Heart left ventricle (tissue), 16 donors: ENCODE results near the gene RAB1B. TPM values are rescaled to one million over a fixed set of nuclear protein-coding genes. Genes with fewer than 3 reads are reported as not detected.

Experiments used
- ATAC-seq, 4 donors: fragments of 200-7000 bp; cut with Tn5 transposase; one replicate each; pipeline ENCODE4 v1.9.1; 2020 to 2022; ENCODE audit warnings: moderate library complexity in 4 of 4, mild to moderate bottlenecking in 3 of 4, moderate number of reproducible peaks in 1 of 4
- DNase-seq, 5 donors: peaks; one replicate each; pipeline ENCODE4 v3.0.0-alpha.2; 2020
- H3K27ac ChIP-seq, 12 donors: fragments of 200-600 bp; sonication (generic) in 4 of 12; one replicate each; pipeline versions ENCODE4 v1.5.0 to v1.8.0; 2016 to 2022; ENCODE audit warnings: mild to moderate bottlenecking in 2 of 12
- H3K27me3 ChIP-seq, 9 donors: fragments of 200-600 bp; sonication (generic) in 2 of 9; one replicate each; pipeline versions ENCODE4 v1.5.1 to v1.8.0; 2016 to 2022; ENCODE audit warnings: mild to moderate bottlenecking in 3 of 9
- H3K36me3 ChIP-seq, 9 donors: fragments of 200-600 bp; sonication (generic) in 2 of 9; one replicate each; pipeline versions ENCODE4 v1.5.0 to v1.8.0; 2018 to 2022; ENCODE audit warnings: mild to moderate bottlenecking in 2 of 9
- H3K4me1 ChIP-seq, 12 donors: fragments of 200-600 bp; sonication (generic) in 4 of 12; one replicate each; pipeline versions ENCODE4 v1.5.0 to v1.8.0; 2016 to 2022; ENCODE audit warnings: mild to moderate bottlenecking in 3 of 12
- H3K4me3 ChIP-seq, 12 donors: fragments of 200-600 bp; sonication (generic) in 4 of 12; one replicate each; pipeline versions ENCODE4 v1.5.0 to v1.8.0; 2017 to 2022; ENCODE audit warnings: mild to moderate bottlenecking in 9 of 12, moderate library complexity in 4 of 12
- H3K9me3 ChIP-seq, 12 donors: fragments of 200-600 bp; sonication (generic) in 4 of 12; one replicate each; pipeline versions ENCODE4 v1.5.0 to v1.8.0; 2016 to 2022; ENCODE audit warnings: mild to moderate bottlenecking in 1 of 12
- CTCF ChIP-seq, 12 donors: fragments of 200-600 bp; sonication (generic) in 4 of 12; IDR thresholded peaks; one replicate each; pipeline versions ENCODE4 v1.5.0 to v1.8.0; 2018 to 2022; ENCODE audit warnings: antibody characterized with exemption in 12 of 12, mild to moderate bottlenecking in 5 of 12
- POLR2A ChIP-seq, 2 donors: fragments of 450-650 bp; IDR thresholded peaks; one replicate each; pipeline ENCODE4 v1.6.1; 2017; ENCODE audit warnings: antibody characterized with exemption in 2 of 2, mild to moderate bottlenecking in 2 of 2, moderate library complexity in 2 of 2
- WGBS, 4 donors: extraction: QIAGEN DNeasy Blood & Tissue Kit in 2 of 4; methylation state at CpG; one replicate each; pipeline versions ENCODE4 v1.1.5 to v1.1.7; 2013 to 2018; 5-methylcytosine and 5-hydroxymethylcytosine counted together
- intact Hi-C, 10 donors: fragments of 100-400 bp; cut with DNase I; formaldehyde crosslinking; loops; one replicate each; pipeline versions ENCODE4 v1.11.1 to v1.14.2; 2022
- polyA plus RNA-seq, 2 donors: library from polyadenylated mRNA; stranded (reverse); fragments of 200-250 nt; gene quantifications; one replicate each; pipeline ENCODE4 v1.2.3, GENCODE V29; 2013
- total RNA-seq, 9 donors: library from RNA; depleted of rRNA in 2 of 9; stranded (reverse); fragments of >200 nt in 2 of 9; fragmentation: NEBNext Ultra II Directional in 3 of 9; extraction: Animal tissue kit (Norgen Biotek cat#: 25700) in 3 of 9; gene quantifications; one replicate each; pipeline versions ENCODE4 v1.1.0 to v1.2.4, GENCODE V29; 2016 to 2023
- donor health status: ischemic (EF 13 %, LVEDD 7.1; RV severe dilation, severe dysfunction).
- donor health status: healthy with polysubstance abuse.
- donor health status: DM: no; HTN: yes; CAD: no.
- donor health status: DM: no; HTN: no; CAD: no.
- donor health status: ischemic (EF 25% LVEDD 6.9; RV normal size, moderate dysfunction).
- donor health status: ischemic (EF 25% LVEDD 5.7; RV mildly dilated, moderate dysfunction).
- donor health status: healthy.
- donor health status: DM: yes; HTN: yes; CAD: no.
- donor health status: ischemic (EF 35%, LVEDD 5.7; RV mildly dilated, moderate dysfunction).
- donor health status: nonischemic (EF 11% LVEDD 7.7; RV severe dilation, severe dysfunction).
- donor health status: DM: yes; HTN: yes; CAD: no.
- donor health status: PGD.
- donor health status: ischemic (EF 29% LVEDD 5.4; RV normal size, mild dysfunction).
- donor health status: nonischemic (EF 23%, LVEDD 6.1; RV moderate dilation, normal function).

The RAB1B gene
- total and polyA plus RNA-seq, 11 donors, result 111 to 178 (median 135) TPM

DNA sequence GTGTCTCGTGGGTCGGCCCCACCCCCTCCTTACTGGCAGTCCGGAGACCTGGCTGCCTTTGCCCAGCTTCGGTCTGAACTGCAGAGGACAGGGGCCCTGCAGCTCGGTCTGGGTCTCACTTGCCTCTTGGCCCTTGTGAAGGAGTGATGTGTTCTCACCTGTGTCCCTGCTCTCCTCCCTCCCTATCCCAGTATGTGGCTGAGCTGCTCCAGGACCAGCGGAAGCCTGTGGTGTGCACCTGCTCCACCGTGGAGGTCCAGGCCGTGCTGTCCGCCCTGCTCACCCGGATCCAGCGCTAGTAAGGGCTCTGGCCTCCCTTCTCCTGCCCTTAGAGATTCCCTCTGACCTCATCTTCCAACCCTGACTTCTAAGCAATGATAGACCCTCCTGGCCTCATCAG is 35.7 kb upstream of the RAB1B start:
- 78 to 95% (median 90%) methylated on average over 7 to 11 of the region's 11 CpGs for WGBS, 4 donors
- H3K27ac ChIP-seq, result no peak overlapping the region
- no peaks in the 10 kb centered on the region for H3K9me3 ChIP-seq
- intact Hi-C loops, result no loop called here
- TF ChIP-seq CTCF (IDR thresholded peaks at IDR 0.05) (no peak), POLR2A (IDR thresholded peaks at IDR 0.05) (no peak)
- no peaks in the 10 kb centered on the region for H3K27me3 ChIP-seq
- no peaks in the 10 kb centered on the region for H3K4me1 ChIP-seq
- peaks cover 0 to 97% (median 84%) of the 10 kb centered on the region in 9 donors for H3K36me3 ChIP-seq
- DNase-seq, result no peak
- H3K4me3 ChIP-seq, result no peak overlapping the region
- ATAC-seq, result no peak

- TF ChIP-seq CTCF (IDR thresholded peaks at IDR 0.05) (no peak), POLR2A (IDR thresholded peaks at IDR 0.05) (no peak)
- no peak for DNase-seq
- 92 to 98% (median 93%) methylated on average over 5 of the region's 5 CpGs for WGBS, 4 donors
- intact Hi-C loops, result no loop called here
- peaks cover 0 to 97% (median 84%) of the 10 kb centered on the region in 9 donors for H3K36me3 ChIP-seq
- H3K27ac ChIP-seq, result no peak overlapping the region
- no peaks in the 10 kb centered on the region for H3K9me3 ChIP-seq
- H3K27me3 ChIP-seq, result no peaks in the 10 kb centered on the region
- no peaks in the 10 kb centered on the region for H3K4me1 ChIP-seq
- ATAC-seq, result no peak
- H3K4me3 ChIP-seq, result no peak overlapping the region
These were observed 35.1 kb upstream of the RAB1B start for GRCh38 chr11:66233301-66233700.

GRCh38 chr11:66235141-66235540 is 33.3 kb upstream of the RAB1B start:
- no peak for TF ChIP-seq POLR2A (IDR thresholded peaks at IDR 0.05)
- no peak for TF ChIP-seq CTCF (IDR thresholded peaks at IDR 0.05)
- H3K27me3 ChIP-seq, result no peaks in the 10 kb centered on the region
- H3K9me3 ChIP-seq, result no peaks in the 10 kb centered on the region
- ATAC-seq (no peak), DNase-seq (no peak)
- no peak overlapping the region for H3K27ac ChIP-seq
- WGBS, 4 donors, result 93 to 97% (median 94%) methylated on average over 11 of the region's 11 CpGs
- peaks cover 0 to 98% (median 94%) of the 10 kb centered on the region in 9 donors for H3K36me3 ChIP-seq
- H3K4me3 ChIP-seq, result no peak overlapping the region
- intact Hi-C loops, result no loop called here
- H3K4me1 ChIP-seq, result no peaks in the 10 kb centered on the region

DNA sequence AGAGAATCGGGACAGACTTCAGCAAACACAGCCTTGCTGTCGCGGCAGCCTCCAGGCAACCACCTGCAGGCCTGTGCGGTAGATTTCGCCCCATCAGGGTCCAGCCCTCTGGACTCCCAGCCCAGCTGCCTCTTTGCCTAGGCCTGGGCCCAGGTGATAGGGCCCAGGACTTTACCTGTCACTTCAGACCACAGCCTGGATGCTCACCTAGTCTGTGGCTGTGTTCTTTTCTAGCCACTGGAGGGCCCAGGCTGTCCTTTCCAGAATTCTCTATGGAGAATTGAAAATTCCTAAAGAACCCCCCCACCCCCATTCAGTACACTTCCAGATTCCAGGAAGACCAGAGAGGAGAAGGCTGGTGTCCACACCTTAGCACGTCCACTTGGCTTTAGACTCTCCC is 30.6 kb upstream of the RAB1B start:
- ATAC-seq, result no peak
- intact Hi-C loops, result no loop called here
- no peak for DNase-seq
- peaks cover 0 to 10% (median 3%) of the 10 kb centered on the region in 12 donors for H3K4me1 ChIP-seq
- H3K9me3 ChIP-seq, result no peaks in the 10 kb centered on the region
- WGBS, 4 donors, result 94 to 95% (median 95%) methylated on average over 6 of the region's 6 CpGs
- H3K36me3 ChIP-seq, result peaks cover 0 to 98% (median 91%) of the 10 kb centered on the region in 9 donors
- TF ChIP-seq CTCF (IDR thresholded peaks at IDR 0.05), result no peak
- no peaks in the 10 kb centered on the region for H3K27me3 ChIP-seq
- H3K27ac ChIP-seq, result no peak overlapping the region
- no peak overlapping the region for H3K4me3 ChIP-seq
